ENCODE results near the gene ACAP2. TPM values are rescaled to one million over a fixed set of nuclear protein-coding genes. Genes with fewer than 3 reads are reported as not detected.
"Not testable (repeated sequence)": the region's sequence is repeated elsewhere in the genome, so short reads cannot be mapped to it uniquely, and the experiment has no call there.

ACAP2 gene
- total RNA-seq, 3 donors from 2014 or later (not counting 1 experiment from before 2014, with no cell fraction given), result 103 to 132 (median 128) TPM

DNA sequence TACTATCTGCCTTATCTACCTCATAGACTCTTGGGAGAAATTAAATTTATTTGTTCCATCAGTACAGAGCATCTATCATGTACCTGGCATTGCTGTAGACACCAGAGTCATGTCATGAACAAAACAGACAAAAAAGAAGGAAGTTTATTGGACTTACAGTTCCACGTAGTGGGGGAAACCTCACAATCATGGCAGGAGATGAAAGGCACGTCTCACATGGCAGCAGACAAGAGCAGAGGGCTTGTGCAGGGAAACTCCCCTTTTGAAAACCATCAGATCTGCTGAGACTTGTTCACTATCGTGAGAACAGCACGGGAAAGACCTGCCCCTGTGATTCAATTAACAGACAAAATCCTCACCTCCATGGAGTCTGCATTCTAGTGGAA is 25.6 kb upstream of the ACAP2 start:
- ATAC-seq (no peak), DNase-seq (peak in 1 of 2 donors; percentile 39)
- Histone ChIP-seq H3K27ac (ENCODE audit: low read length) (no peak overlapping the region), H3K27me3 (ENCODE audit: control insufficient read depth, insufficient read depth, low read length) (no peaks in the 10 kb centered on the region), H3K4me3 (ENCODE audit: low read length) (no peak overlapping the region), H3K4me1 (ENCODE audit: control insufficient read depth, insufficient read depth, low read length) (no peaks in the 10 kb centered on the region), H3K9me3 (ENCODE audit: control insufficient read depth, insufficient read depth, low read length) (no peaks in the 10 kb centered on the region), H3K36me3 (ENCODE audit: control insufficient read depth, insufficient read depth, low read length) (no peaks in the 10 kb centered on the region)
- intact Hi-C loops (cut with micrococcal nuclease), result no loop called here
- TF ChIP-seq CTCF (IDR thresholded peaks at IDR 0.05), result no peak
- no peaks in the 10 kb centered on the region for H3K36me3 Mint-ChIP-seq
- H3K4me3 Mint-ChIP-seq, result no peak overlapping the region
- H3K27ac Mint-ChIP-seq, result no peak overlapping the region
- H3K4me1 Mint-ChIP-seq, result no peaks in the 10 kb centered on the region
- 75% methylated on average over 3 of the region's 4 CpGs for WGBS (ENCODE audit: insufficient coverage)
- H3K9me3 Mint-ChIP-seq, result no peaks in the 10 kb centered on the region
- peaks cover 0 to 6% of the 10 kb centered on the region in 2 donors for H3K27me3 Mint-ChIP-seq (ENCODE audit: low read depth in 2 of 2)

GRCh38 chr3:195467641-195468390 is 25.0 kb upstream of the ACAP2 start:
- Mint-ChIP-seq H3K36me3 (no peaks in the 10 kb centered on the region), H3K27ac (no peak overlapping the region), H3K4me1 (no peaks in the 10 kb centered on the region), H3K9me3 (no peaks in the 10 kb centered on the region), H3K4me3 (no peak overlapping the region), H3K27me3 (ENCODE audit: low read depth in 2 of 2) (peaks cover 0 to 6% of the 10 kb centered on the region in 2 donors)
- WGBS (ENCODE audit: insufficient coverage), result 98% methylated on average over 4 of the region's 5 CpGs
- Histone ChIP-seq H3K27me3 (ENCODE audit: control insufficient read depth, insufficient read depth, low read length) (no peaks in the 10 kb centered on the region), H3K27ac (ENCODE audit: low read length) (no peak overlapping the region), H3K36me3 (ENCODE audit: control insufficient read depth, insufficient read depth, low read length) (no peaks in the 10 kb centered on the region), H3K9me3 (ENCODE audit: control insufficient read depth, insufficient read depth, low read length) (no peaks in the 10 kb centered on the region), H3K4me1 (ENCODE audit: control insufficient read depth, insufficient read depth, low read length) (no peaks in the 10 kb centered on the region), H3K4me3 (ENCODE audit: low read length) (no peak overlapping the region)
- no peak for TF ChIP-seq CTCF (IDR thresholded peaks at IDR 0.05)
- intact Hi-C loops (cut with micrococcal nuclease), result no loop called here
- ATAC-seq, result no peak
- peak in 1 of 2 donors; percentile 32 for DNase-seq

DNA sequence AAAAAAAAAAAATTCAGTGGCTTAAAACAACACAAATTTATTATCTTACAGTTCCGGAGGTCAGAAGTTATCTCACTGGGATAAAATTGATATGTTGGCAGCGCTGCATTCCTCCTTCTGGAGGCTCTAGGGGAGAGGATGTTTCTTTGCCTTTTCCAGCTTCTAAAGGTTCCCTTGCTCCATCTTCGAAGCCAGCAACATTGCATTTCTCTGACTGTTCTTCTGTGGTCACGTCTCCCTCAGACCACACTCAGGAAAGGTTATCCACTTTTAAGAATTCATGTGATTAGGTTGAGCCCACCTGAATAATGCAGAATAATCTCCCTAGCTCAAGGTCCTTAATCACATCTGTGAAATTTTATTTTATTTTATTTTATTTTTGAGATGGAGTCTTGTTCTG is 23.4 kb upstream of the ACAP2 start:
- Histone ChIP-seq H3K27ac (ENCODE audit: low read length) (no peak overlapping the region), H3K36me3 (ENCODE audit: control insufficient read depth, insufficient read depth, low read length) (no peaks in the 10 kb centered on the region), H3K27me3 (ENCODE audit: control insufficient read depth, insufficient read depth, low read length) (no peaks in the 10 kb centered on the region), H3K4me1 (ENCODE audit: control insufficient read depth, insufficient read depth, low read length) (no peaks in the 10 kb centered on the region), H3K4me3 (ENCODE audit: low read length) (no peak overlapping the region), H3K9me3 (ENCODE audit: control insufficient read depth, insufficient read depth, low read length) (no peaks in the 10 kb centered on the region)
- H3K4me3 Mint-ChIP-seq, result no peak overlapping the region
- H3K27ac Mint-ChIP-seq, result no peak overlapping the region
- intact Hi-C loops (cut with micrococcal nuclease), result no loop called here
- peaks cover 0 to 3% of the 10 kb centered on the region in 2 donors for H3K27me3 Mint-ChIP-seq (ENCODE audit: low read depth in 2 of 2)
- H3K9me3 Mint-ChIP-seq, result no peaks in the 10 kb centered on the region
- H3K36me3 Mint-ChIP-seq, result no peaks in the 10 kb centered on the region
- H3K4me1 Mint-ChIP-seq, result no peaks in the 10 kb centered on the region
- no peak for ATAC-seq
- no peak for TF ChIP-seq CTCF (IDR thresholded peaks at IDR 0.05)
- 88% methylated on average over 3 of the region's 4 CpGs for WGBS (ENCODE audit: insufficient coverage)
- no peak for DNase-seq

- H3K4me3 ChIP-seq (ENCODE audit: low read length); H3K4me1 ChIP-seq (ENCODE audit: control insufficient read depth, insufficient read depth, low read length); H3K27me3 ChIP-seq (ENCODE audit: control insufficient read depth, insufficient read depth, low read length); H3K27ac ChIP-seq (ENCODE audit: low read length); H3K27me3 Mint-ChIP-seq (ENCODE audit: low read depth in 2 of 2); H3K36me3 Mint-ChIP-seq; intact Hi-C loops (cut with micrococcal nuclease); H3K9me3 ChIP-seq (ENCODE audit: control insufficient read depth, insufficient read depth, low read length); H3K4me1 Mint-ChIP-seq; ATAC-seq; DNase-seq; H3K27ac Mint-ChIP-seq; H3K4me3 Mint-ChIP-seq; H3K9me3 Mint-ChIP-seq; H3K36me3 ChIP-seq (ENCODE audit: control insufficient read depth, insufficient read depth, low read length): not testable (repeated sequence)
- 92% methylated on average over 6 of the region's 6 CpGs for WGBS (ENCODE audit: insufficient coverage)
Measured at GRCh38 chr3:195462922-195463321, 20.1 kb upstream of the ACAP2 start.
